NT2/D1 (cell line): ENCODE measurements around the gene CACNG4.

Experiments used
- DNase-seq: peaks from one replicate; pipeline ENCODE4 v3.0.0-alpha.2; 2011; ENCODE audit warnings: low read depth, low spot score
- H3K27me3 ChIP-seq: 2 replicates; pipeline ENCODE4 v1.6.0; 2011; ENCODE audit warnings: mild to moderate bottlenecking; ENCODE audit not compliant: insufficient read length, insufficient read depth
- H3K36me3 ChIP-seq: 2 replicates; pipeline ENCODE4 v1.6.1; 2011; ENCODE audit warnings: mild to moderate bottlenecking, low read length, mixed read lengths; ENCODE audit not compliant: insufficient read depth, insufficient read length
- H3K4me1 ChIP-seq: 2 replicates; pipeline ENCODE4 v1.5.1; 2011; ENCODE audit not compliant: insufficient read depth, insufficient read length
- H3K4me3 ChIP-seq: 2 replicates; pipeline ENCODE4 v1.5.1; 2011; ENCODE audit warnings: low read depth; ENCODE audit not compliant: insufficient read length
- H3K9ac ChIP-seq: 2 replicates; pipeline ENCODE4 v1.6.0; 2011; ENCODE audit warnings: low read depth; ENCODE audit not compliant: insufficient read length
- H3K9me3 ChIP-seq: 2 replicates; pipeline ENCODE4 v1.5.1; 2011; ENCODE audit warnings: mild to moderate bottlenecking, low read length; ENCODE audit not compliant: insufficient read depth
- SUZ12 ChIP-seq: IDR thresholded peaks from 2 replicates; pipeline ENCODE4 v1.6.1; 2011; ENCODE audit not compliant: insufficient read length, insufficient read depth; ENCODE audit errors: extremely low read depth
- YY1 ChIP-seq: IDR thresholded peaks from 2 replicates; pipeline ENCODE4 v1.6.1; 2011; ENCODE audit not compliant: insufficient read length, insufficient read depth
- ZNF274 ChIP-seq: IDR thresholded peaks from 2 replicates; pipeline ENCODE4 v1.6.1; 2011; ENCODE audit warnings: mild to moderate bottlenecking, low read depth, low read length

The CACNG4 gene

DNA sequence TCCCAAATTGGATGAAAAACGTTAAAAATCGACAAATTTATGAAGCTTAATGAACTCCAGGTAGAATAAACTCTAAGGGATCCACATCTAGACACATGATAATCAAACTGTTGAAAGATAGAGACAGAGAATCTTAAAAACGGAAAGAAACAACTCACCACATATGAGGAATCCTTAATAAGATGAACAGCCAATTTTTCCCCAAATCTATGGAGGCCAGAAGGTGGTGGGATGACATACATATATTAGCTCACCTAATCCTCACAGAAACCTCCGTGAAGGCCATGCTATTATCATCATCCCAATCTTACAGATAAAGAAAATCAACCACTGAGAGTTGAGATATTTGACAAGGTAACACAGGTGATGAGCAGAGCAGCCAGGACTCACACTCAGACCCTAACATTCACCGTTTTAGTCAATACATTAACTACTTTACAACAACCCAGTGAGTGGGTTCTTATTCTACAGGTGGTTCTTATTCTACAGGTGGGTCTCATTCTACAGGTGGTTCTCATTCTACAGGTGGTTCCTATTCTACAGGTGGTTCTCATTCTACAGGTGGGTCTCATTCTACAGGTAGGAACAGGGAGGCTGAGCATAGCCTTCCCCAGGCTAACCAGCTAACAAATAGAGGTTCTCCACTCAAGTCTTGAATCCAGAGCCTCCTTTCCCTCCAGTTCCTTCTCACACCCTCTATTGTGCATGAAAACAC is 84.7 kb downstream of the CACNG4 start:
- no peaks in the 10 kb centered on the region for H3K4me1 ChIP-seq
- no peak for DNase-seq
- H3K9me3 ChIP-seq = peaks cover 21% of the 10 kb centered on the region
- no peak overlapping the region for H3K9ac ChIP-seq
- TF ChIP-seq YY1 (no peak), SUZ12 (no peak), ZNF274 (no peak)
- no peak overlapping the region for H3K4me3 ChIP-seq
- no peaks in the 10 kb centered on the region for H3K27me3 ChIP-seq
- H3K36me3 ChIP-seq = no peaks in the 10 kb centered on the region

DNA sequence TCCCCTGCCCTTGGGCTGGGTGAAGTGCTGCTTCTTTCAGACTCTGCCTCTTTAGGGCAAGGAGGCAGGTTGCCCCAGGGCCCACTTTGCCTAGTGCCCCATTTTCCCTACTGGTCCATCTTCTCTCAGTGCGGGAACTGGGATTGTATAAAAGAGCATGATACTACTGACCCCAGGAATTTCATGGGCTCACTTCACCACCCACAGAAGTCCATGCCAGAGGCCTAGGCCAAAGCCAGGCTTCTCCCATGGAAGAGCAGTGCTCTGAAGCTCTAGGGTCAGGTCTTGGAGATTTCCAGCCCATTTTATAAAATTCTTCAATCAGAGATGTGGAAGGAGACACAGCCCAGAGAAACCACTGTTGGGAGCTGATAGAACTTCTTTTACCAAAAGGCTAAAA is 85.6 kb downstream of the CACNG4 start:
- Histone ChIP-seq H3K9ac (no peak overlapping the region), H3K27me3 (no peaks in the 10 kb centered on the region), H3K9me3 (peaks cover 21% of the 10 kb centered on the region), H3K36me3 (no peaks in the 10 kb centered on the region), H3K4me3 (no peak overlapping the region), H3K4me1 (no peaks in the 10 kb centered on the region)
- TF ChIP-seq ZNF274 (no peak), SUZ12 (no peak), YY1 (no peak)
- DNase-seq = no peak

DNA sequence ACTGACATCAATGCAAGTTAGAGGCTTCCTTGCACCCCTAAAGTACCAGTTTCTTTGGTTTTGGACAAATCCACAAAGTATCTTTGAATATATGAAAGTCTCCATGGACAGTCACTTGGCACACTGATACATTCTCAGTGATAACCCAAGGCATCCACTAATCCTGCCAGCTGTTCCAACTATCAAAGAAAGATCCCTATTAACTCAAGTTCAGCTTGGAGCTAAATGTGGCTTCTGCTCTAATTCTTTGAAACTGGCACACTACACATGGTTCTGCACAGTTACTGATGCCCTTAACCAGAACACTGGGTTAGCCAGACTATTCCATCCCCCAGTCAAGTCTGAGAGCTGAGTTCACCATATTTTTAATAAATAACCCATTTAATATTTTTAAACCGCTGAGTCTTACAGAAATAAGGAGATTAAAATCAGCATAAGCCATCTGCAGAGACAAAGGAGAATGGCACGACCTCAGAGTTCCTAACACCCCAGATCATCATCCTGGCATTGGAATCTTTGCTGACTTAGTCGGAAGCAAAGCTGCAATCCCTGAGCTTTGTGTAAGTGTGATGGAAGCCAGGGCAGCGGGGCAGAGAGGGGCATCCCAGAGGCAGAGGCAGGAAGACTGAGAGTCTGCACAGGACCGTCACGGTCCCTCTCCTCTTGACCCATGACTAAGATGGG is 86.1 kb downstream of the CACNG4 start:
- peaks cover 21% of the 10 kb centered on the region for H3K9me3 ChIP-seq
- H3K36me3 ChIP-seq = no peaks in the 10 kb centered on the region
- H3K4me1 ChIP-seq = no peaks in the 10 kb centered on the region
- no peak overlapping the region for H3K9ac ChIP-seq
- no peaks in the 10 kb centered on the region for H3K27me3 ChIP-seq
- TF ChIP-seq ZNF274 (no peak), YY1 (no peak), SUZ12 (no peak)
- no peak overlapping the region for H3K4me3 ChIP-seq
- no peak for DNase-seq

DNA sequence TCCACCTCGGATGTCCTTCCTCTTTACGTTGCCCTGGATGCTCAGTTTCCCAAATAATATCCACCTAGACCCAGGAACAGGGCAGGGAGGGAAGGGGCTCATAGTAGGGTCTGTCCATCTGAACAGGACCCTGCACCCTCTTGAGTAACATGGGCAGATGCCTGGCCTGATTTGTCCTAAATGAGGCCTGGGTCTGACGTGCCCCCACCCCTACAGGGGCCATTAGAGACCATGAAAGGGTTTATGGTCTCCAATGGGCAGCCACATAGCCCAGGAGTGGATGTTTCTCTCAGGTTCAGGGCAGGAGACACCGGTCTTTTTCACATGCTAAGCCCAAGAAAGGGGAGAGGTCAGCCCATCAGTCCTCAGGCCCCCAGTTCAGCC is 86.6 kb downstream of the CACNG4 start:
- no peak for DNase-seq
- no peak for TF ChIP-seq ZNF274
- no peak for TF ChIP-seq SUZ12
- TF ChIP-seq YY1 = no peak
- H3K4me3 ChIP-seq = no peak overlapping the region
- peaks cover 21% of the 10 kb centered on the region for H3K9me3 ChIP-seq
- no peaks in the 10 kb centered on the region for H3K27me3 ChIP-seq
- H3K36me3 ChIP-seq = no peaks in the 10 kb centered on the region
- no peaks in the 10 kb centered on the region for H3K4me1 ChIP-seq
- H3K9ac ChIP-seq = no peak overlapping the region

DNA sequence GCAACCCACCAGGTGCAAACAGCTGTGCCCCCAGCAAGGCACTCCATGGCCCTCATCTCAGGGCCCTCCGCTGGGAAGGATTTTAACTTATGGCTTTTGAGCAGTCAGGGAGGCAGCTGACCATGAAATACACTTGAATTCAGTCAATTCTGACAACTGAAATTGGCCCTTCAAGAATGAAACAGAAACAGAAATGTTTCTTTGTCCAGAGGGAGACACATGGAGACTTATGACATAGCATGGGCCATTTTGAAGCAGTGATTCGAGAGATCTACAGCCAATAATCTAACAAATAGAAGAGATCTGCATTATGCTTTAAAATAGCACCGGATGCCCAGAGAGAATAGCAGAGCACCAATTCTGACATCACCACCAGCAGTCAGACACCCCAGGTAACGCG is 87.3 kb downstream of the CACNG4 start:
- Histone ChIP-seq H3K9me3 (peaks cover 21% of the 10 kb centered on the region), H3K4me3 (no peak overlapping the region), H3K4me1 (no peaks in the 10 kb centered on the region), H3K36me3 (no peaks in the 10 kb centered on the region), H3K9ac (no peak overlapping the region), H3K27me3 (no peaks in the 10 kb centered on the region)
- TF ChIP-seq ZNF274 (no peak), SUZ12 (no peak), YY1 (no peak)
- no peak for DNase-seq

DNA sequence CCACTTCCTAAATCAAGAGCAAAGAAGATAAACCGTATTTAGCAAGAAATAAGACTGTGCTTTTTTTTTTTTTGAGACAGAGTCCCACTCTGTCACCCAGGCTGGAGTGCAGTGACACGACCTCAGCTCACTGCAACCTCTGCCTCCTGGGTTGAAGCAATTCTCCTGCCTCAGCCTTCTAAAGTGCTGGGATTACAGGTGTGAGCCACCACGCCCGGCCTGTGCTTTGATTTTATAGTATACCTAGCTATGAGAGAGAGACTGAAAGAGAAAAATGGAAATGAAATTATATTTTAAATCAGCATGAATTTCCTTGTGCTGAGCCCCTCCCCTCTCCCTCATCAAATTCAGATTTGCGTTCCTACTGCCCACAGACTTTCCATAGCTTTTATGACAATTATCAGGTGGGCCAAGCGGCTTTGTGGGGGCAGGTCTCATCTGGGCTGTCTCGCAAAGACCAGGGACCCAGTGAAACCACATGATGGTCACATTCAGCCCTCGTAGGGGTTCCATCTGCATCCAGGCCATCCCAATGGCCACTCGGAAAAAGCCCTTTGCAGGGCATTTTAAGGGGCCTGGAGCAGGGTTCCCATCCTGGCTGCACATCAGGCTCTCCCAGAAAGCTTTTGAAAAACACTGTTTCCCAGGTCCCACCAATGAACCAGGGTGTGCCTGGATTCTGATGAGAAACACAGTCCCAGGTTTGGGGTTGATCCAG is 88.4 kb downstream of the CACNG4 start:
- Histone ChIP-seq H3K4me3 (no peak overlapping the region), H3K9me3 (peaks cover 18% of the 10 kb centered on the region), H3K36me3 (no peaks in the 10 kb centered on the region), H3K9ac (no peak overlapping the region), H3K4me1 (no peaks in the 10 kb centered on the region), H3K27me3 (no peaks in the 10 kb centered on the region)
- DNase-seq = no peak
- no peak for TF ChIP-seq YY1
- no peak for TF ChIP-seq SUZ12
- no peak for TF ChIP-seq ZNF274

DNA sequence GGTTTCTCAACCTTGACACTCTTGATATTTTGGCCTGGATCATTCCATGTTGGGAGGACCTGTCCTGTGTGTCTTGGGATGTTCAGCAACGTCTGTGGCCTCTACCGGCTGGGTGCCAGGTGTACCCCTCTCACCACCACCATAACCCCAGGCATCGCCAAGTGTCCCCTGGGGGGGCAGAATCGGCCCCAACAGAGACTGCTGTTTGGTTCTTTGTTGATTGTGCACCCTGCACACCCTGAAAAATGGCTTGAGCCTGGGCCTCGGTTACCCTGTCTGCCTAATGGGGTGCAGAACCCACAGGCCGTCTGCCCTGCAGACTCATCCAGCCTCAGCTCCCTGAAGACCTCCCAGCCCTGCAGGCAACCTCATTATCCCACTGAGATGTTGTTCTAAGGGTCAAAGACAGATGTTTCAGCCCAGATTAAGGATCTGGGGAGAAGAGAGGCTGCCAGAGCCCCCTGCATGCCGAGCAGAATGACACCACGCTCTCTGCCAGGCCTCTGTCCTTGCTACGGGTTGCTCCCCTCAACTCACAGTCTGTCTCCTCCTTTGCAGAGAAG is 89.0 kb downstream of the CACNG4 start:
- DNase-seq = no peak
- TF ChIP-seq ZNF274 (no peak), YY1 (no peak), SUZ12 (no peak)

More for the DNA sequence above, 89.0 kb downstream of the CACNG4 start:
- Histone ChIP-seq H3K27me3 (no peaks in the 10 kb centered on the region), H3K9me3 (peaks cover 12% of the 10 kb centered on the region), H3K4me1 (no peaks in the 10 kb centered on the region), H3K36me3 (no peaks in the 10 kb centered on the region), H3K4me3 (no peak overlapping the region), H3K9ac (no peak overlapping the region)
